Mesenchymal stem cell (in vitro differentiated cells and primary cell): ENCODE results near the gene SMAD6.

Source experiments
- DNase-seq: peaks from one replicate; pipeline ENCODE4 v3.0.0-alpha.2; 2013
- H2AFZ ChIP-seq: one replicate; pipeline ENCODE4 v1.6.1; 2013; ENCODE audit warnings: low read depth, mild to moderate bottlenecking, control low read depth, inconsistent platforms, low read length, moderate library complexity
- H2AK5ac ChIP-seq: 2 replicates; pipeline ENCODE4 v1.6.1; 2013; ENCODE audit warnings: low read length, moderate library complexity, mild to moderate bottlenecking, inconsistent platforms; ENCODE audit not compliant: severe bottlenecking
- H2BK120ac ChIP-seq: one replicate; pipeline ENCODE4 v1.6.1; 2013; ENCODE audit warnings: low read depth, mild to moderate bottlenecking, inconsistent platforms, low read length, moderate library complexity
- H2BK12ac ChIP-seq, 2 experiments: one replicate each; pipeline ENCODE4 v1.6.1; 2013; ENCODE audit warnings: inconsistent platforms in 2 of 2, low read length in 2 of 2, mild to moderate bottlenecking in 2 of 2, moderate library complexity in 2 of 2, control low read depth in 1 of 2
- H2BK15ac ChIP-seq: one replicate; pipeline ENCODE4 v1.6.1; 2013; ENCODE audit warnings: mild to moderate bottlenecking, low read depth, inconsistent platforms; ENCODE audit not compliant: poor library complexity, severe bottlenecking
- H2BK5ac ChIP-seq: 2 replicates; pipeline ENCODE4 v1.6.1; 2013; ENCODE audit warnings: low read depth, mild to moderate bottlenecking, low read length, control low read depth, inconsistent platforms; ENCODE audit not compliant: poor library complexity, severe bottlenecking
- H3K14ac ChIP-seq, 2 experiments: one replicate each; pipeline ENCODE4 v1.6.1; 2013; ENCODE audit warnings: inconsistent platforms in 2 of 2, low read length in 2 of 2, control low read depth in 1 of 2, mild to moderate bottlenecking in 1 of 2, moderate library complexity in 1 of 2
- H3K18ac ChIP-seq, 2 experiments: one replicate each; pipeline ENCODE4 v1.6.1; 2013; ENCODE audit warnings: inconsistent platforms in 2 of 2, low read length in 2 of 2, control low read depth in 1 of 2, low read depth in 1 of 2, mild to moderate bottlenecking in 1 of 2
- H3K23ac ChIP-seq, 2 experiments: one replicate each; pipeline ENCODE4 v1.6.1; 2013; ENCODE audit warnings: inconsistent platforms in 2 of 2, low read length in 2 of 2, mild to moderate bottlenecking in 2 of 2, moderate library complexity in 2 of 2, control low read depth in 1 of 2
- H3K27ac ChIP-seq: 2 replicates; pipeline ENCODE4 v1.5.1; 2013; ENCODE audit warnings: mild to moderate bottlenecking, moderate library complexity, low read length, control low read depth, inconsistent platforms; ENCODE audit not compliant: poor library complexity, severe bottlenecking
- H3K27me3 ChIP-seq, 2 experiments: 2 replicates each; pipeline versions ENCODE4 v1.6.1 to v1.7.0; 2013; ENCODE audit warnings: low read length in 2 of 2, mild to moderate bottlenecking in 2 of 2, moderate library complexity in 2 of 2, control low read depth in 1 of 2, inconsistent platforms in 1 of 2; ENCODE audit not compliant: control insufficient read depth in 1 of 2, insufficient read depth in 1 of 2
- H3K36me3 ChIP-seq, 2 experiments: 2 replicates each; pipeline versions ENCODE4 v1.6.1 to v1.7.0; 2013; ENCODE audit warnings: low read length in 2 of 2, control low read depth in 1 of 2, inconsistent platforms in 1 of 2, low read depth in 1 of 2, mild to moderate bottlenecking in 1 of 2; ENCODE audit not compliant: insufficient read depth in 2 of 2, control insufficient read depth in 1 of 2
- H3K4ac ChIP-seq, 2 experiments: one replicate each; pipeline ENCODE4 v1.6.1; 2013; ENCODE audit warnings: inconsistent platforms in 2 of 2, low read length in 2 of 2, mild to moderate bottlenecking in 2 of 2, moderate library complexity in 2 of 2, control low read depth in 1 of 2, low read depth in 1 of 2
- H3K4me1 ChIP-seq: 2 replicates; pipeline ENCODE4 v1.6.1; 2013; ENCODE audit warnings: low read depth, low read length, control low read depth; ENCODE audit not compliant: control insufficient read depth, insufficient read depth
- H3K4me2 ChIP-seq: 2 replicates; pipeline ENCODE4 v1.6.1; 2013; ENCODE audit warnings: low read length, mild to moderate bottlenecking, inconsistent platforms; ENCODE audit not compliant: poor library complexity, severe bottlenecking
- H3K4me3 ChIP-seq, 2 experiments: 2 replicates each; pipeline versions ENCODE4 v1.5.1 to v1.7.0; 2013; ENCODE audit warnings: low read length in 2 of 2, mild to moderate bottlenecking in 2 of 2, control low read depth in 1 of 2, low read depth in 1 of 2; ENCODE audit not compliant: insufficient read depth in 1 of 2
- H3K79me1 ChIP-seq: replicated peaks from 2 replicates; pipeline ENCODE4 v1.6.1; 2013; ENCODE audit warnings: mild to moderate bottlenecking, control low read depth, low read length, inconsistent platforms; ENCODE audit not compliant: poor library complexity, severe bottlenecking
- H3K9ac ChIP-seq: 2 replicates; pipeline ENCODE4 v1.7.0; 2013; ENCODE audit warnings: mild to moderate bottlenecking, low read length, moderate library complexity
- H3K9me3 ChIP-seq: 2 replicates; pipeline ENCODE4 v1.7.0; 2013; ENCODE audit warnings: mild to moderate bottlenecking, low read length; ENCODE audit not compliant: control insufficient read depth
- H4K8ac ChIP-seq: one replicate; pipeline ENCODE4 v1.6.1; 2013; ENCODE audit warnings: inconsistent platforms, mild to moderate bottlenecking, low read length, moderate library complexity
- H4K91ac ChIP-seq: one replicate; pipeline ENCODE4 v1.6.1; 2013; ENCODE audit warnings: mild to moderate bottlenecking, low read length, inconsistent platforms
- WGBS: methylation state at CpG from one replicate; pipeline ENCODE4 v1.1.7; 2013; ENCODE audit warnings: mixed read lengths; 5-methylcytosine and 5-hydroxymethylcytosine counted together

Gene SMAD6

GRCh38 chr15:66758844-66759243 lies 56.8 kb downstream of the SMAD6 start:
- H3K4me3 ChIP-seq = no peak overlapping the region
- no peak overlapping the region for H3K14ac ChIP-seq
- H4K8ac ChIP-seq = no peak overlapping the region
- no peak overlapping the region for H2BK5ac ChIP-seq
- H3K27ac ChIP-seq = no peak overlapping the region
- H3K36me3 ChIP-seq = peaks cover 12 to 35% of the 10 kb centered on the region in 2 experiments
- H3K27me3 ChIP-seq = no peaks in the 10 kb centered on the region
- H2AK5ac ChIP-seq = no peak overlapping the region
- peaks cover 11% of the 10 kb centered on the region for H3K9me3 ChIP-seq
- H3K9ac ChIP-seq = no peak overlapping the region
- no peak overlapping the region for H2AFZ ChIP-seq
- no peak overlapping the region for H3K4ac ChIP-seq
- no peak overlapping the region for H2BK120ac ChIP-seq
- no peak overlapping the region for H2BK15ac ChIP-seq
- H3K4me2 ChIP-seq = no peak overlapping the region
- 91% methylated on average over 1 of the region's 3 CpGs for WGBS
- no peak overlapping the region for H3K23ac ChIP-seq
- H2BK12ac ChIP-seq = no peak overlapping the region
- H3K18ac ChIP-seq = no peak overlapping the region
- H3K79me1 ChIP-seq = peaks cover 20% of the 10 kb centered on the region
- no peak overlapping the region for H4K91ac ChIP-seq
- DNase-seq = no peak
- H3K4me1 ChIP-seq = peaks cover 29% of the 10 kb centered on the region

DNA sequence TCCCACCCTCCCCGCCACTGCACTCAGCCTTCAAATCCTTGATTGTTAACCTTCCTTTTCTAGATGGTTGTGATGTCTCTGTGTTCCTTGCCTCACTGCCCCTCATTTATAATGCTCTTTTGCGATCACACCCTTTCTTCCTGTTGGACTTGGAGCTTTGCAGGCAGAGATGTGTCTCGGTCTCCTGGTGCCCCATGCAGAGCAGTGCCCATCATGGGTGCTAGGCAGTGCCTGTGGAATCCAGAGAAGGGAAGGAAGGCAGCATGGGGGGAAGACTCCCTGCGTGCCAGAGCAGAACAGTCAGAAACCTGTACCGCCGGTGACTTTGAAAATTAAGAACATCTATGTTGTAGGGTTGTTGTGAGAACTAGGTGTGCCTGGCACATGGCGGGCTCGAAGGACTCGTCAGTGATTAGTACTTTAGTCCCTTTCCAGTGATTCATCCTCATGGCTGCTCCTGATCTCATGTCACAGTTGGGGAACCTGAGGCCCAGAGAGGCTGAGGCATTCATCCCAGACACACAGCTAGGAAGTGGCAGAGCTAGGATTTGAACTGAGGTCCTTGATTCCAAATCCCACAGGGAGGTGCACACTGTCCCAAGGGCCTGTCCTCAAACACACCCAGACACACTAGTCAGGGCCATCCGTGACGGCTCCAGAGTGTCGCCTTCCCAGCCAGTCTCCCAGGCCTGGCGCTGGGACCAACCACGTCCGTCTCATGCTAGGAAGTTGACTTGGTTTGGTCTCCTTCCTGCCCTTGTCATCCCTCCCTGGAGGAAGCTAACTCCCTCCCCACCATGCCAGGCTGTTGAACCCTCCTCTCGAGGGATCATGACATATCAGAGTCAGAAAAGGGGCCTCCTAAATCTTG lies 58.3 kb downstream of the SMAD6 start:
- peak overlapping the region; percentile 52 for H4K8ac ChIP-seq
- peak overlapping the region; percentile 36 for H2BK120ac ChIP-seq
- peak overlapping the region in 1 of 2 experiments; percentile 75 for H2BK12ac ChIP-seq
- peaks cover 11 to 27% of the 10 kb centered on the region in 2 experiments for H3K36me3 ChIP-seq
- no peak overlapping the region for H3K23ac ChIP-seq
- peak overlapping the region; percentile 7 for H2AK5ac ChIP-seq
- H4K91ac ChIP-seq = peak overlapping the region; percentile 84
- H3K9ac ChIP-seq = no peak overlapping the region
- no peak overlapping the region for H2AFZ ChIP-seq
- no peaks in the 10 kb centered on the region for H3K27me3 ChIP-seq
- no peak overlapping the region for H3K4me3 ChIP-seq
- H3K4me1 ChIP-seq = peaks cover 31% of the 10 kb centered on the region
- no peak overlapping the region for H2BK5ac ChIP-seq
- H3K9me3 ChIP-seq = peaks cover 2% of the 10 kb centered on the region
- H3K4ac ChIP-seq = no peak overlapping the region
- no peak for DNase-seq
- H3K4me2 ChIP-seq = no peak overlapping the region
- no peak overlapping the region for H3K27ac ChIP-seq
- no peak overlapping the region for H2BK15ac ChIP-seq
- peaks cover 18% of the 10 kb centered on the region for H3K79me1 ChIP-seq
- H3K18ac ChIP-seq = peak overlapping the region; percentile 2 to 63
- WGBS = 96% methylated on average over 16 of the region's 16 CpGs
- no peak overlapping the region for H3K14ac ChIP-seq

DNA sequence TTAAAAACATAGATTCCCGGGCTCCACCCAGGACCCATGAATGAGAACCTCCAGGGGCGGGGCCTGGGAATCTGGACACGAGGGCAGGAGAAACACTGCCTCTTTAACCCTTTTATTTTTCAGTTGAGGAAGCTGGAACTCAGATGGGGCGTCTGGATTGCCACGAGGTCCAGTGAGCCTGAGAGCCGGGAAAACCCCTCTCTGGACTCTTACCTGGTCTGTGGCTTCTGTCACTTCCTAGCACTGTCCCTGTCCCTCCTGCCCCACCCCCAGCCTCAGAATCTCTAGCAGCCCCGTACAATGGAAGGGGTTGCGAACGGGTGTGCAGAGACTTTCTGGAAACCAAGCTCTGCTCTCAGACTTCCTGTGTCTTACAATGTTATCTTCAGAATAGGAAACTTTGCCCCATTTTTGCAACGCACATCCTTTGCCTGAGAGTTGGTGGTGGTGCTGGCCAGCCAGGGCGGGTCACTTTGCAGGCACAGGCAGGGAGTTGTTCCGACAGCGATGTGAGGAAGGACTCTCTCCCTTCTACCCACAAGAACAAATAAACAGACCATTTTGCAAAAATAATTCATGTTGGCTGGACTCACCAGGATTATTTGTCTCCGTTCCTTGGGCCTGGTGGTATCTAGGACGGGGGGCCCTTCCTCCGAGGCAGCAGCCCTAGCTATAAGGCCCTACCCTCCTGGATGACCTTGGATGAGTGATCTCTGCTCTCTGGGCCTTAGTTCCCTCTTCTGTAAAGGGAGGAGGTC lies 59.1 kb downstream of the SMAD6 start:
- H3K27ac ChIP-seq = peak overlapping the region; percentile 3
- no peaks in the 10 kb centered on the region for H3K27me3 ChIP-seq
- peak overlapping the region; percentile 13 to 57 for H3K4ac ChIP-seq
- H3K9ac ChIP-seq = peak overlapping the region; percentile 47
- peak overlapping the region; percentile 2 for H4K91ac ChIP-seq
- no peak overlapping the region for H3K4me3 ChIP-seq
- H2BK15ac ChIP-seq = peak overlapping the region; percentile 26
- H2BK5ac ChIP-seq = no peak overlapping the region
- H3K4me2 ChIP-seq = no peak overlapping the region
- H3K4me1 ChIP-seq = peaks cover 33% of the 10 kb centered on the region
- H2AFZ ChIP-seq = no peak overlapping the region
- H3K23ac ChIP-seq = no peak overlapping the region
- DNase-seq = peak; percentile 38
- no peak overlapping the region for H2BK120ac ChIP-seq
- H3K9me3 ChIP-seq = no peaks in the 10 kb centered on the region
- H3K36me3 ChIP-seq = peaks cover 7 to 25% of the 10 kb centered on the region in 2 experiments
- WGBS = 63% methylated on average over 16 of the region's 16 CpGs
- H3K18ac ChIP-seq = peak overlapping the region; percentile 4 to 71
- no peak overlapping the region for H2BK12ac ChIP-seq
- no peak overlapping the region for H3K14ac ChIP-seq
- peaks cover 15% of the 10 kb centered on the region for H3K79me1 ChIP-seq
- peak overlapping the region; percentile 23 for H2AK5ac ChIP-seq
- peak overlapping the region; percentile 56 for H4K8ac ChIP-seq
